ENCODE results near the gene GPR35. TPM values are rescaled to one million over a fixed set of nuclear protein-coding genes. Genes with fewer than 3 reads are reported as not detected.
A peak's percentile ranks its signal among the peaks of the same experiment; 100 is the strongest.

GPR35 gene
- total RNA-seq, 1 donor from 2014 or later: 1.5 TPM

DNA sequence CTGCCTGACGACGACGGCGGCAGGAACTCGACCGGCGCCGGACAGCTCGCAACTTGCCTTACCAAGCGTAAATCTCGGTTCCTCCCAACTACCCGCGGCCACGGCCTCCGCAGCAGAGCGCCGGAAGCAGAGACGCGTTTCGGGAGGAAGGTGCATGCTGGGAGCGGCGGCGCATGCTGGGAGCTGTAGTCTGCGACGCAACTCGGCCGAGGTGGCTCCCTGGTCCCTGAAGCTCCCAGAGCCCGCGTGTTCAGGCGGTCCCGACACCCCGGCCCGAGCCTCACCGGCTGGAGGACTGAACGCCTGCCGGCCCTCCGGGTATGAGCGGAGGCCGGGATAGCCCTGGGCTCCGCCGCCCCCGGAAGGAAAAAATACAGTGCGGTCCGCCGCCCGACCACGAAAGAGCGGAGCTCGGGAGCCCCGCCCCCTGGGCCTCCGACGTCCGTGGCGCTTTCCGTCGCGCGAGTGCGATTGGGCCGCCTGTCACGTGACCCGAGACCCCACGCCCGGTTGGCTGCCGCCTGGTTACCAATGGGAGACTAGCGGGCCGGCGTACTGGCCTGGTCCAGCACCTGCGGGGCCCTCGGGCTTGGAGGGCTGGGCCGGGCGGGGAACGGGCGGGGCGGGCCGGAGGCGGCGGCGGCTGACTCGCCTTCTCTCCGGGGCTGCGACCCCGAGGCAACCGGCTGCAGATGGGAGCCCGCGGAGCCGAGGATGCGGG, 38.9 kb upstream of the GPR35 start, which contains the start of gene CAPN10:
TSS of gene CAPN10 (plus strand) at position 537 of the 721 bp plus-strand sequence. CDS start at position 715, 178 bp downstream.
- H3K36me3 Mint-ChIP-seq (ENCODE audit: unreplicated experiment): peaks cover 14% of the 10 kb centered on the region
- H3K4me1 Mint-ChIP-seq (ENCODE audit: low read depth, unreplicated experiment): peaks cover 28% of the 10 kb centered on the region
- peak within 1 kb of the TSS; percentile 96 for H3K4me3 Mint-ChIP-seq (ENCODE audit: unreplicated experiment)
- DNase-seq: peak; percentile 98
- peaks cover 13% of the 10 kb centered on the region for H3K27me3 Mint-ChIP-seq (ENCODE audit: unreplicated experiment)
- TF ChIP-seq, protein P1, sequence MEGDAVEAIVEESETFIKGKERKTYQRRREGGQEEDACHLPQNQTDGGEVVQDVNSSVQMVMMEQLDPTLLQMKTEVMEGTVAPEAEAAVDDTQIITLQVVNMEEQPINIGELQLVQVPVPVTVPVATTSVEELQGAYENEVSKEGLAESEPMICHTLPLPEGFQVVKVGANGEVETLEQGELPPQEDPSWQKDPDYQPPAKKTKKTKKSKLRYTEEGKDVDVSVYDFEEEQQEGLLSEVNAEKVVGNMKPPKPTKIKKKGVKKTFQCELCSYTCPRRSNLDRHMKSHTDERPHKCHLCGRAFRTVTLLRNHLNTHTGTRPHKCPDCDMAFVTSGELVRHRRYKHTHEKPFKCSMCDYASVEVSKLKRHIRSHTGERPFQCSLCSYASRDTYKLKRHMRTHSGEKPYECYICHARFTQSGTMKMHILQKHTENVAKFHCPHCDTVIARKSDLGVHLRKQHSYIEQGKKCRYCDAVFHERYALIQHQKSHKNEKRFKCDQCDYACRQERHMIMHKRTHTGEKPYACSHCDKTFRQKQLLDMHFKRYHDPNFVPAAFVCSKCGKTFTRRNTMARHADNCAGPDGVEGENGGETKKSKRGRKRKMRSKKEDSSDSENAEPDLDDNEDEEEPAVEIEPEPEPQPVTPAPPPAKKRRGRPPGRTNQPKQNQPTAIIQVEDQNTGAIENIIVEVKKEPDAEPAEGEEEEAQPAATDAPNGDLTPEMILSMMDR (IDR thresholded peaks at IDR 0.05; ENCODE audit: partially characterized antibody, unreplicated experiment): no peak
- H3K9me3 Mint-ChIP-seq (ENCODE audit: unreplicated experiment): peaks cover 36% of the 10 kb centered on the region
- H3K27ac Mint-ChIP-seq (ENCODE audit: unreplicated experiment): peak within 1 kb of the TSS; percentile 97

DNA sequence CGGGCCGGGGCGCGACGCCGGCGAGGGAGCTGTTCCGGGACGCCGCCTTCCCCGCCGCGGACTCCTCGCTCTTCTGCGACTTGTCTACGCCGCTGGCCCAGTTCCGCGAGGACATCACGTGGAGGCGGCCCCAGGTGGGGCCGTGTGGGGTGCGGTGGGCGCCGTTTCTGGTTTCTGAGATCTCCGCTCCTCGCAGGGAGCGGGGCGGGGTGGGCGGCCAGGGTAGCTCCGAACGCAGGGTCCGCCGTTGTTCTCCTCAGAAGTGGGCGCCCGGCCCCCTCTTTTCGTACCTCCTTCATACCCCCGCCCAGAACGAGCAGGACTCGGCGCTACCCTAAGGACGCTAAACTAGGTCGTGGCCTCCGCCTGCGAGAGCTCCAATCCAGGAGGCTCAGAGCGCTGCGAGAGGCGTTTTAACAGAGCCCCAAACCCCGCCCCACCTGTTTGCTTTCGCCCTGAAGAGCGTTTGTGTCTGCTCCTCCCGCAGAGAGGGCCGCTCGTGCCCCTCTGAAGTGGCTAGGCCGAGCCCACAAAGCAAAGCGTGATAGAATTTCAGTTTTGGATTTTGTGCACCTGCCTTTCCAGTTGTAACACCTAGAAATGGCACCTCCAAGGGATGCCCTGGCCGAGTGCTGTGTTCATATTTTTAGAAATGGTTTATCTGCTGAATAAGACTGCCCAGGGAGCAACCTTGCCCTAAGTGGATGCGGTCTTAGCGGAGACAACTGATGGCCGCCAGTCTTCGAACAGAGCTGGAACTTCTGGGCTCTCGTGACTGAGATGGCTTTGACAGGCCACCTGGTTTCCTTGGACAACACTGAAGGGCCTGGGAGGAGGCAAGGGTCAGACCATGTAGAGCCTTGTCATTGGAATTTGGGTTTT, 38.1 kb upstream of the GPR35 start:
- H3K27ac Mint-ChIP-seq (ENCODE audit: unreplicated experiment): peak overlapping the region; percentile 33

GRCh38 chr2:240588006-240588655, 37.1 kb upstream of the GPR35 start:
- Mint-ChIP-seq H3K4me1 (ENCODE audit: low read depth, unreplicated experiment) (peaks cover 19% of the 10 kb centered on the region), H3K27me3 (ENCODE audit: unreplicated experiment) (peaks cover 13% of the 10 kb centered on the region), H3K9me3 (ENCODE audit: unreplicated experiment) (peaks cover 29% of the 10 kb centered on the region), H3K27ac (ENCODE audit: unreplicated experiment) (peak overlapping the region; percentile 44), H3K36me3 (ENCODE audit: unreplicated experiment) (no peaks in the 10 kb centered on the region), H3K4me3 (ENCODE audit: unreplicated experiment) (peak overlapping the region; percentile 84)
- TF ChIP-seq, protein P1 (IDR thresholded peaks at IDR 0.05; ENCODE audit: partially characterized antibody, unreplicated experiment): no peak
- no peak for DNase-seq

More for the DNA sequence above, 38.1 kb upstream of the GPR35 start:
- peaks cover 26% of the 10 kb centered on the region for H3K4me1 Mint-ChIP-seq (ENCODE audit: low read depth, unreplicated experiment)
- H3K27me3 Mint-ChIP-seq (ENCODE audit: unreplicated experiment): peaks cover 13% of the 10 kb centered on the region
- H3K4me3 Mint-ChIP-seq (ENCODE audit: unreplicated experiment): peak overlapping the region; percentile 84
- H3K9me3 Mint-ChIP-seq (ENCODE audit: unreplicated experiment): peaks cover 30% of the 10 kb centered on the region
- TF ChIP-seq, protein P1 (IDR thresholded peaks at IDR 0.05; ENCODE audit: partially characterized antibody, unreplicated experiment): no peak
- peaks cover 6% of the 10 kb centered on the region for H3K36me3 Mint-ChIP-seq (ENCODE audit: unreplicated experiment)
- peak; percentile 47 for DNase-seq

GRCh38 chr2:240588669-240589068, 36.6 kb upstream of the GPR35 start:
- DNase-seq: no peak
- peaks cover 26% of the 10 kb centered on the region for H3K9me3 Mint-ChIP-seq (ENCODE audit: unreplicated experiment)
- H3K27ac Mint-ChIP-seq (ENCODE audit: unreplicated experiment): peak overlapping the region; percentile 44
- TF ChIP-seq, protein P1 (IDR thresholded peaks at IDR 0.05; ENCODE audit: partially characterized antibody, unreplicated experiment): no peak
- H3K36me3 Mint-ChIP-seq (ENCODE audit: unreplicated experiment): no peaks in the 10 kb centered on the region
- H3K4me1 Mint-ChIP-seq (ENCODE audit: low read depth, unreplicated experiment): peaks cover 19% of the 10 kb centered on the region
- peaks cover 13% of the 10 kb centered on the region for H3K27me3 Mint-ChIP-seq (ENCODE audit: unreplicated experiment)
- H3K4me3 Mint-ChIP-seq (ENCODE audit: unreplicated experiment): peak overlapping the region; percentile 84
